Esophagus squamous epithelium (tissue), 5 donors: ENCODE data around the gene SPATA13. TPM values are rescaled to one million over a fixed set of nuclear protein-coding genes. Genes with fewer than 3 reads are reported as not detected.
A peak's percentile ranks its signal among the peaks of the same experiment; 100 is the strongest.

Experiments
- DNase-seq: peaks from one replicate; lab custom pipeline; 2025; lab: John Stamatoyannopoulos, UW
- H3K27ac ChIP-seq, 4 donors: fragments of 200-600 bp; sonication (generic); one replicate each; pipeline ENCODE4 v1.5.1; 2016 to 2019; ENCODE audit warnings: mild to moderate bottlenecking in 1 of 4
- H3K27me3 ChIP-seq, 4 donors: fragments of 200-600 bp; sonication (generic); 1 replicate in 3 of 4; 2 replicates in 1 of 4; pipeline versions ENCODE4 v1.5.1 to v1.6.0; 2017 to 2021; ENCODE audit warnings: antibody characterized with exemption in 1 of 4
- H3K36me3 ChIP-seq, 3 donors: fragments of 200-600 bp; sonication (generic); one replicate each; pipeline ENCODE4 v1.5.1; 2016 to 2019
- H3K4me1 ChIP-seq, 3 donors: fragments of 200-600 bp; sonication (generic); one replicate each; pipeline ENCODE4 v1.5.1; 2017 to 2019
- H3K4me3 ChIP-seq, 4 donors: fragments of 200-600 bp; sonication (generic); 1 replicate in 3 of 4; 2 replicates in 1 of 4; pipeline ENCODE4 v1.5.1; 2016 to 2019; ENCODE audit warnings: mild to moderate bottlenecking in 2 of 4, moderate library complexity in 1 of 4
- H3K9me3 ChIP-seq, 3 donors: fragments of 200-600 bp; sonication (generic); one replicate each; pipeline ENCODE4 v1.5.1; 2016 to 2019
- POLR2A ChIP-seq, 4 donors: fragments of 450-650 bp; IDR thresholded peaks; one replicate each; pipeline ENCODE4 v1.6.1; 2017; ENCODE audit warnings: antibody characterized with exemption in 4 of 4, mild to moderate bottlenecking in 4 of 4, moderate library complexity in 3 of 4
- WGBS, 2 donors: methylation state at CpG; one replicate each; pipeline ENCODE4 v1.1.5; 2018; 5-methylcytosine and 5-hydroxymethylcytosine counted together
- intact Hi-C: fragments of 100-400 bp; cut with DNase I; formaldehyde crosslinking; loops from one replicate; pipeline ENCODE4 v1.15.0; 2022
- total RNA-seq, 4 donors: library from RNA; depleted of rRNA; stranded (reverse); fragments of >200 nt; gene quantifications; one replicate each; pipeline ENCODE4 v1.1.0, GENCODE V29; 2016
- TF ChIP-seq, protein P1 (sequence below), 6 experiments: fragments of 450-650 bp in 4 of 6; fragments of 200-600 bp in 2 of 6; sonication (generic) in 2 of 6; IDR thresholded peaks; one replicate each; pipeline ENCODE4 v1.5.1; 2016 to 2019; ENCODE audit warnings: antibody characterized with exemption in 6 of 6, mild to moderate bottlenecking in 4 of 6, moderate library complexity in 4 of 6
- donor health status: DM: yes; HTN: yes; CAD: no.

The SPATA13 gene
- total RNA-seq, 4 donors from 2014 or later: 5.0 to 16.6 (median 9.7) TPM

DNA sequence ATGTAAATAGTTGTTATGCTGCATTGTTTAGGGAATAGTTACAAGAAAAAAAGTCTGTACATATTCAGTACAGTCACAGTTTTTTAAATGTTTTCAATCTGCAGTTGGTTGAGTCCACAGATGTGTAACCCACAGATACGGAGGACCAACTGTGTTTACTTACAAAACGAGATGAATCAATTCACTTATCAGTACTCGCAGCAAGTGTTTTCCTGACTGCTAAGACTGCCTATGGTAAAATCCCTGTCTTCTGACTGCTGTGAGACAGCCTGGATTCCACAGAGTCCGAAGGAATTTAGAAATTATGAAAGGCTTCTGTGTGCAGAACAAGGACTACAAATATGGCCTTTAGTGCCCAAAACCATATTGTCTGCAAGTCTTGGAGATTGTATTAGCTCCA, 103.1 kb downstream of the SPATA13 start:
- TF ChIP-seq, protein P1, sequence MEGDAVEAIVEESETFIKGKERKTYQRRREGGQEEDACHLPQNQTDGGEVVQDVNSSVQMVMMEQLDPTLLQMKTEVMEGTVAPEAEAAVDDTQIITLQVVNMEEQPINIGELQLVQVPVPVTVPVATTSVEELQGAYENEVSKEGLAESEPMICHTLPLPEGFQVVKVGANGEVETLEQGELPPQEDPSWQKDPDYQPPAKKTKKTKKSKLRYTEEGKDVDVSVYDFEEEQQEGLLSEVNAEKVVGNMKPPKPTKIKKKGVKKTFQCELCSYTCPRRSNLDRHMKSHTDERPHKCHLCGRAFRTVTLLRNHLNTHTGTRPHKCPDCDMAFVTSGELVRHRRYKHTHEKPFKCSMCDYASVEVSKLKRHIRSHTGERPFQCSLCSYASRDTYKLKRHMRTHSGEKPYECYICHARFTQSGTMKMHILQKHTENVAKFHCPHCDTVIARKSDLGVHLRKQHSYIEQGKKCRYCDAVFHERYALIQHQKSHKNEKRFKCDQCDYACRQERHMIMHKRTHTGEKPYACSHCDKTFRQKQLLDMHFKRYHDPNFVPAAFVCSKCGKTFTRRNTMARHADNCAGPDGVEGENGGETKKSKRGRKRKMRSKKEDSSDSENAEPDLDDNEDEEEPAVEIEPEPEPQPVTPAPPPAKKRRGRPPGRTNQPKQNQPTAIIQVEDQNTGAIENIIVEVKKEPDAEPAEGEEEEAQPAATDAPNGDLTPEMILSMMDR (IDR thresholded peaks at IDR 0.05): no peak
- no peak for TF ChIP-seq POLR2A (IDR thresholded peaks at IDR 0.05)
- Histone ChIP-seq H3K4me1 (peaks cover 0 to 7% (median 0%) of the 10 kb centered on the region in 3 donors), H3K9me3 (no peaks in the 10 kb centered on the region), H3K27ac (no peak overlapping the region), H3K4me3 (no peak overlapping the region), H3K36me3 (no peaks in the 10 kb centered on the region), H3K27me3 (no peaks in the 10 kb centered on the region)
- 57 to 68% methylated on average over 4 of the region's 4 CpGs for WGBS, 2 donors
- intact Hi-C loops: no loop called here
- no peak for DNase-seq

- Histone ChIP-seq H3K9me3 (no peaks in the 10 kb centered on the region), H3K4me1 (peaks cover 0 to 7% (median 1%) of the 10 kb centered on the region in 3 donors), H3K27ac (peak overlapping the region in 2 of 4 donors; percentile 5 to 13), H3K36me3 (no peaks in the 10 kb centered on the region), H3K27me3 (no peaks in the 10 kb centered on the region), H3K4me3 (no peak overlapping the region)
- 43 to 71% methylated on average over 5 to 7 of the region's 8 CpGs for WGBS, 2 donors
- TF ChIP-seq POLR2A (IDR thresholded peaks at IDR 0.05): no peak
- TF ChIP-seq, protein P1 (IDR thresholded peaks at IDR 0.05): no peak
- no peak for DNase-seq
- intact Hi-C loops: no loop called here
Measured at GRCh38 chr13:24264976-24265375, 104.5 kb downstream of the SPATA13 start.

GRCh38 chr13:24265453-24265852, 104.9 kb downstream of the SPATA13 start:
- TF ChIP-seq, protein P1 (IDR thresholded peaks at IDR 0.05): no peak
- TF ChIP-seq POLR2A (IDR thresholded peaks at IDR 0.05): no peak
- Histone ChIP-seq H3K27ac (peak overlapping the region in 2 of 4 donors; percentile 5 to 13), H3K36me3 (no peaks in the 10 kb centered on the region), H3K4me1 (peaks cover 0 to 10% (median 6%) of the 10 kb centered on the region in 3 donors), H3K4me3 (no peak overlapping the region), H3K9me3 (no peaks in the 10 kb centered on the region), H3K27me3 (no peaks in the 10 kb centered on the region)
- DNase-seq: no peak
- 60 to 82% methylated on average over 1 to 3 of the region's 3 CpGs for WGBS, 2 donors
- intact Hi-C loops: no loop called here

GRCh38 chr13:24267274-24267673, 106.8 kb downstream of the SPATA13 start:
- Histone ChIP-seq H3K9me3 (no peaks in the 10 kb centered on the region), H3K27me3 (no peaks in the 10 kb centered on the region), H3K27ac (peak overlapping the region in 3 of 4 donors; percentile 43 to 66 (median 65)), H3K4me1 (peaks cover 5 to 24% (median 22%) of the 10 kb centered on the region in 3 donors), H3K36me3 (no peaks in the 10 kb centered on the region), H3K4me3 (peak overlapping the region in 1 of 4 donors; percentile 45)
- 32 to 87% methylated on average over 3 of the region's 3 CpGs for WGBS, 2 donors
- DNase-seq: no peak
- intact Hi-C loops: no loop called here
- TF ChIP-seq, protein P1 (IDR thresholded peaks at IDR 0.05): no peak
- no peak for TF ChIP-seq POLR2A (IDR thresholded peaks at IDR 0.05)

DNA sequence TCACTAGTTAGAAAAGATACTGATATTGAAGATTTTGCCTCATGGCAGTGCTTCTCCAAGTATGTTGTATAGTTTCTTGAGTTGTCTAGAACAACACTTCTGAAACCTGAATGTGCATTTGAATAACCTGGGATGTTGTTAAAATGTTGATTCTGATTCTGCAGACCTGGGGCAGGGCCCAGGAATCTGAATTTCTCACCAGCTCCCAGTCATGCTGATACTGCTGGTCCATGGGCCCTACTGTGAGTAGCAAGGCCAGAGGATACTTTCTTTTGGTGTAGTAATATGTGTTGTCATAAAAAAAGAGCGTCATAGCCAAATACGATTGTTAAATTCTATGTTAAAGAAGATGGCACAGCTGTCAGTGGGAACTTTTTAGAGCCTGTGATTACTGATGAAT, 107.3 kb downstream of the SPATA13 start:
- H3K36me3 ChIP-seq: no peaks in the 10 kb centered on the region
- H3K9me3 ChIP-seq: no peaks in the 10 kb centered on the region
- H3K27me3 ChIP-seq: no peaks in the 10 kb centered on the region
- H3K27ac ChIP-seq: peak overlapping the region in 3 of 4 donors; percentile 17 to 65 (median 43)
- 85 to 97% methylated on average over 2 of the region's 2 CpGs for WGBS, 2 donors
- no peak for TF ChIP-seq POLR2A (IDR thresholded peaks at IDR 0.05)
- peak overlapping the region in 1 of 4 donors; percentile 45 for H3K4me3 ChIP-seq
- intact Hi-C loops: no loop called here
- DNase-seq: no peak
- H3K4me1 ChIP-seq: peaks cover 10 to 30% (median 28%) of the 10 kb centered on the region in 3 donors
